Dendritic cell treated with granulocyte-macrophage colony-stimulating factor and Interleukin-4, amounts not matched to agents 40 ng/mL and 50 ng/mL, for 4 days (primary cell): ENCODE data around the gene RPS6KA2.

Experiments used
- H3K27ac Mint-ChIP-seq: one replicate; pipeline ENCODE4 v1.8.0; 2022; ENCODE audit warnings: mild to moderate bottlenecking, mixed read lengths
- H3K27me3 Mint-ChIP-seq: one replicate; pipeline ENCODE4 v1.8.0; 2022; ENCODE audit warnings: mild to moderate bottlenecking, mixed read lengths
- H3K36me3 Mint-ChIP-seq: one replicate; pipeline ENCODE4 v1.8.0; 2022; ENCODE audit warnings: low read depth, mixed read lengths
- H3K4me1 Mint-ChIP-seq: one replicate; pipeline ENCODE4 v1.8.0; 2022; ENCODE audit warnings: low read depth, mixed read lengths
- H3K4me3 Mint-ChIP-seq: one replicate; pipeline ENCODE4 v1.8.0; 2022; ENCODE audit warnings: mild to moderate bottlenecking, moderate library complexity, mixed read lengths
- H3K9me3 Mint-ChIP-seq: one replicate; pipeline ENCODE4 v1.8.0; 2022; ENCODE audit warnings: mixed read lengths
- intact Hi-C: fragments of 100-400 bp; cut with micrococcal nuclease; formaldehyde crosslinking; loops from one replicate; pipeline ENCODE4 v1.15.0; 2022

The RPS6KA2 gene

DNA sequence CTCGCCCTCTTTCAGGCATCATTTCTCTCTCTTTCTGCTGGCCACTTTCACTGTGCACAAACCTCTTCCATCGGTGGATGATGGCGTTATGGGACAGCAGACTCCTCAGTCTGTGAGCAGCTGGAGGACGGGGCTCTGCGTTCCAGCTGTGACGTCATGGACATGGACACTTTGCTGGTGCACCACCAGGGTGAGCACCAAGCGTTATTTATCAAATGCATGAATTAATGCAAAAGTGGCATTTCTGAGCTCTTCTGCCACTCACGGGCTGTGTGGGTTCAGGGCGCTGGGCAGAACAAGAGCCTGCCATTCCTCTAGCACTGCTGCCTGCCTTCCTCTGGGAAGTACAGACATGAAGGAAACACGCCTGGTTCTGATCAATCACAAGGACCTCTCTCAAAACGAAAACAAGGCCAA, 161.4 kb downstream of the RPS6KA2 start:
- Mint-ChIP-seq H3K36me3 (no peaks in the 10 kb centered on the region), H3K4me3 (no peak overlapping the region), H3K4me1 (peaks cover 18% of the 10 kb centered on the region), H3K27me3 (no peaks in the 10 kb centered on the region), H3K27ac (no peak overlapping the region), H3K9me3 (no peaks in the 10 kb centered on the region)
- intact Hi-C loops = no loop called here

DNA sequence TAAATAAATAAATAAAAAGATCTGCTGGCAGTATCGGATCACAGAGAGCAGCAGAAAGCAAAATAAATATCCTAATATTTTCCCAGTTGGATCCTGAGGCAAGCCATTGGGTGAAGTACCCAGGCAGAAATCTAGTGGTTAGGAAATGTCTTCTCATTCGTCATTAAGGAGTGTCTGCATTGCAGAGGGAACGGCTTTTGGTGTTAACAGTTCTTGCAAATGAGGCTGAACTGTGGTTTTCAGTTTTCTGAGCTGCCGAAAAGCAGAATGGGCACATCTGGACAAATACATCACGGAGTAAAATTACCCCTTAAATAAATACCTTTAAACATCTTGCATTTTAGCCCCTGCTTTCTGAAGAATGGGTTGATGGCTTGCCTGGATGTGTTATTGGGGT, 162.1 kb downstream of the RPS6KA2 start:
- intact Hi-C loops = no loop called here
- Mint-ChIP-seq H3K36me3 (no peaks in the 10 kb centered on the region), H3K9me3 (no peaks in the 10 kb centered on the region), H3K27ac (no peak overlapping the region), H3K4me1 (peaks cover 20% of the 10 kb centered on the region), H3K4me3 (no peak overlapping the region), H3K27me3 (no peaks in the 10 kb centered on the region)

DNA sequence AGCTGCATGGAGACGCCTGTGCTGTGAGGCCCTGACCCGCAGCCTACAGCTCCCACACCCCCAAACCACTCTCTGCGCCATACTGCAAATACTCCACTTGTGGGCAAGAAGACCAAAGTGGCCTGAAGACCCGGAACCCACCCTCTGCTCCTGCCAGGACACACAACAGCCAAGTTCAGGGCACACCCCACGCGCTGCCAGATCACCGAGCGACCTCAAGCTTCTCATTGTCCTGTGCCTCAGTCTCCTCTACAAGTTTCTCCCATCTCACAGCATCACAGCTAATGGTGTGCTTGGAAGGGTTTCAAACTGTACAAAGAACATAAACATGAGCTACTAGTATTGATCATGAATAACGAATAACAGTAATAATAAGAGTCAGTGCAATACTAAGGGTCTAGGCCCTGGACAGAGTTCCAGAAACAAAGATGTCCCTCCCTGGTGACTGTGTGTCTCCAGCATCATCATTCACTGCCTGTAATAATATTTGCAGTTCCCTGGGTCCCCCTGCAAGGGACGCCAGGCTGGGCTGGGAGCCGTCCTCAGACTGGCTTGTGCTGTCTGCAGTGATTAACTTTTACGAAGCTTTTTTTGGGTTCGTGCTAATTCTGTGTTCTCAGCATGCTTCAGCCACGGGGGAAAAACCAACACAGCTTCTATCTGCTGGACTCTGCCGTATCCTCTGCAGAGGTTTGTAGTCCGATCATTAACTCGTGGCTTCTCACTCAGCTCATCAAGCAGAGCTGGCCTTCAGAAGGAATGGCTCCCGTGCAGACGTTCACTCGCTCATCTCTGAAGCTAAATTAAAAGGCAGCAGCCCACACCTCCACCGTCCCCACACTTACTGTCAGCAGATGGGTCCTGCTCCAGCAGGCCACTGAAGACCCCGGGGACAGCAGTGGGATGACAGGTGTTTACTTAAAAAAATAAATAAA, 162.7 kb downstream of the RPS6KA2 start:
- Mint-ChIP-seq H3K4me3 (no peak overlapping the region), H3K27ac (no peak overlapping the region), H3K36me3 (no peaks in the 10 kb centered on the region), H3K4me1 (peaks cover 20% of the 10 kb centered on the region), H3K9me3 (no peaks in the 10 kb centered on the region), H3K27me3 (no peaks in the 10 kb centered on the region)
- intact Hi-C loops = no loop called here

DNA sequence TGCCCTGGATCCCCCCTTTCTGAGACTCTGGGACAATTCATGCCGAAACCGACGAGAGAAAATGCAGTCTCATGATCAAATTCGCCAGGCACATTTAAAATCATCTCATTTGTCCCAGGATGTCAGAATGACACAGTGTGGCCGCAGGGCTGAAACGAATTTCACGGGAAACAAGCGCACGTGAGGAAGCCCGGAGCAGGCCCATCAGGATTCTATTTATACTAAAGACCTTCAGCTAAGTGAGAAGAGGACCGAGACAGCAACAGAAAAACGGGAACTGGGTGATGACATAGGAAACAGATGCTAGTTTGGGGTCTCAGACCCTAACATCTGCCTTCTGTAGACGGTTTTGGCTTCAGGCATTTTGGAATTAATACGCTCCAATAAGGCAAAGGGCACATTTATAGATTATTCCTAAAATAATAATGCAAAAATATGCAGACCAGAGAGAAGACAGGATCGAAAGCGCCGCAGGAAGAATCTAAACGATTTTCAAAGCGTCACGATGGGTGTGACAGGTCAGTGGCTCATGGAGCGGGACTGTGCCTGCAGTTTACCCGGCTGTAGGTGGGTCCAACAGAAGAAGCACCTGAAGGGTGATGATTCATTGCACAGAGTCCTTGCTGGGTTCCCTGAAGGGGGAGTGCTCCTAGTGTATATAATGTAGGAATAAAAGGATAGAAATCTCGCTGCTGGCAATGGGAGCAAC, 163.5 kb downstream of the RPS6KA2 start:
- H3K4me1 Mint-ChIP-seq = peaks cover 20% of the 10 kb centered on the region
- no peaks in the 10 kb centered on the region for H3K36me3 Mint-ChIP-seq
- H3K4me3 Mint-ChIP-seq = no peak overlapping the region
- intact Hi-C loops = no loop called here
- peaks cover under 1% of the 10 kb centered on the region for H3K9me3 Mint-ChIP-seq
- no peaks in the 10 kb centered on the region for H3K27me3 Mint-ChIP-seq
- H3K27ac Mint-ChIP-seq = no peak overlapping the region

DNA sequence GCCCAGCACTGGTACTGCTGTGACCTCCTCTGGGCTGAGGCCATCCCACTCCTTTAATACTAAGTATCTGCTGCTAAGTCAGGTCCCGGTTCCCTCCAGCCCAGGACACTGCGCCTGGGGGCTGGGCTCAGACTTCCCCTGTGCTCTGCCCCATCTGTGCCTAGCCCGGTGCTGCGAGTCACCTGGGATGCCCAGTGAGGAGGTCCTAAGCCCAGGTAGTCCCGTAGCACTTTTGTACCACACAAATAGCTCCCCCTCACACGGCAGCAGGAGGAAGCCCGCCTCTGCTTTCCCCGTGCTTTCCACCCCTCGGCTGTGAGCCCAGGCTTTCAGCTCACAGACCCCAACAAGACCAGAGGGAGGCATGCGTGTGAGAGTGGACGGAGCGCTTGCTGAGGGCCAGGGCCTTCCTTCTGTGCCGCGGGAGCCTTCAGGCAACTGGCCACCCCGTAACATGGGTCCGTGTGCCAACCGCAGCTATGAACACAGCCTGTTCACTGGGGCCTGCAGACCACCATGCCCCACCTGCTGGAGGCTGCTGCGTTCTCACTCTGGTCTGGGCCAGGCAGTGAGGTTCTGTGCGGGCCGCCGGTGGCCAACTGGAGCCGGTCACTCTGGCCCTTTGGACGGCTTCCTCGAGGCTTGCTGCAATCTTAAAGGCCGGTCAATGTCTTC, 164.5 kb downstream of the RPS6KA2 start:
- H3K36me3 Mint-ChIP-seq = no peaks in the 10 kb centered on the region
- intact Hi-C loops = no loop called here
- H3K27me3 Mint-ChIP-seq = no peaks in the 10 kb centered on the region
- H3K4me1 Mint-ChIP-seq = peaks cover 20% of the 10 kb centered on the region
- peaks cover 10% of the 10 kb centered on the region for H3K9me3 Mint-ChIP-seq
- no peak overlapping the region for H3K4me3 Mint-ChIP-seq
- no peak overlapping the region for H3K27ac Mint-ChIP-seq

DNA sequence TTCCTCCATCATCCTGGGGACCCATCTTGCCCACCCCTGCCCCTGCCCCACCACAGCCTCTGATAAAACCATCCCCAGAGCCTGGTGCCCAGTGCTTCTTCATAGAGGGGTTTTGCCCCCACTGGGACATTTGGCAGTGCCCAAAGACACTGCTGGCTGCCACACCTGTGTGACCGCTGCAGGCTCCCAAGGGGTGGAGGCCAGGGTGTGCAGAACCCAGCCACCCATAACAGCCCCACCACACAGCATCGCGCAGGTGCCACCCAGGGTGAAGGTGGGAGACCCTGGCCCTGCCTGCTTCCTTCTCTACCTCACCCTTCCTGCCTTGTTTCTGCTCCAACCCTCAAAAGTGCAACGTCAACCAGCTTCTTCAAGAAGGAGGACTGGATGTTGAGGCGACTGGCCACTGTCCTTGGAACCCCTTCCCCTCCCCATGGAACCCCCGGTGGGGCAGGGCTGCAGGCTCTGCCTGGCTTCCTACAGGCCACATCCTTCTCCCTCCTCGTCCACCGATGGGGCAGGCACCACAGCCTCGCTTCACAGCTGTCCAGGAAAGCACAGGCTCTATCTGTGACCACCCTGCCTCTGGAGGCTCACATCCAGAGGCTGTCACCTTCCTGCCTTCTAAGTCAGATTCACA, 165.1 kb downstream of the RPS6KA2 start:
- peaks cover 10% of the 10 kb centered on the region for H3K9me3 Mint-ChIP-seq
- intact Hi-C loops = no loop called here
- H3K27ac Mint-ChIP-seq = no peak overlapping the region
- H3K4me3 Mint-ChIP-seq = no peak overlapping the region
- H3K27me3 Mint-ChIP-seq = no peaks in the 10 kb centered on the region
- no peaks in the 10 kb centered on the region for H3K36me3 Mint-ChIP-seq
- peaks cover 20% of the 10 kb centered on the region for H3K4me1 Mint-ChIP-seq

DNA sequence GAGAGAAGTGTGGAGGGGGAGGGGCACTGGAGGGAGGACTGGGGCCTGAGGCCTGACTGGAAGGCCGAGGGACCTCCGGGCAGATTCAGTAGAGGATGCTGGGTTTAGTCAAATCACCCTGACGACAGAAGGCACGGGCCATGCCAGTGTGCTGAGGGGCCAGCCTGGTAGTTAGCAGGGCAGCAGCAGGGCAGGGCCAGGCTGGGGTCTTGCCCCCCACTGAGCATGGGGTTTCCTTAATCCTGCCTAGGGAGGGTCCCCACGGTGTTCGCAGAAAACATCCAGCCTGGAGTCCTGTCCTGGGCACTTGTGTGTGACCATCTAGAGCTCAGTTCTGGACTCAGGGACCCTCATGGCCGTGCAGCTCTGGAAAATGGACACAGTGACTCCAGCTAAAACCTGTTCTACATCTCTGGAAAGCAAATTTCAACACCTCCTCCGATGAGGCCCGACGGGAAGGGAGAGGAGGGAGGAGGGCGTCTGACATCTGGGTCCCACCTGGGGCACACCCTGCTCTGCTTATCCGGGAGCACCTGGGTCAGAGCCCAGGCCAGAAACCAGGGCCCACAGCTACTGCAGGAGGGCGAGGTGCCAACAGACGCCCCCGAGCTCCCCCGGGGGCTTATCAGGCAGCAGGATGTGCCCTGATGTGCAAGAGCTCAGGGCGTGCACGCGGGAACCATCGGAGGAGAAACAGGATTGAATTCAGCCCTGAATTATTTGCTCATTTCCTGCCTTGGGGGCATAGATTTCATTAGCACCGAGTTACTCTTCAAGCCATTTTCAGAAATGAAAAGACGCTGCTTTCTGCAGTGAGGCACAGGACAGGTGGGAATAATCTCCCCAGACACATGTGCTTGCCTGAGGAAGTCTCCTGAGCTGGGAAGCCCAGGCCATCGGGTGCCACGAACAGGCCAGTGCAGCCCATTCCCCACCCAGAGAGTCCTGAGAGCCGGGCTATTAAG, 166.3 kb downstream of the RPS6KA2 start:
- Mint-ChIP-seq H3K36me3 (no peaks in the 10 kb centered on the region), H3K4me3 (no peak overlapping the region), H3K27me3 (no peaks in the 10 kb centered on the region), H3K4me1 (peaks cover 20% of the 10 kb centered on the region), H3K27ac (no peak overlapping the region), H3K9me3 (peaks cover 10% of the 10 kb centered on the region)
- intact Hi-C loops = no loop called here

DNA sequence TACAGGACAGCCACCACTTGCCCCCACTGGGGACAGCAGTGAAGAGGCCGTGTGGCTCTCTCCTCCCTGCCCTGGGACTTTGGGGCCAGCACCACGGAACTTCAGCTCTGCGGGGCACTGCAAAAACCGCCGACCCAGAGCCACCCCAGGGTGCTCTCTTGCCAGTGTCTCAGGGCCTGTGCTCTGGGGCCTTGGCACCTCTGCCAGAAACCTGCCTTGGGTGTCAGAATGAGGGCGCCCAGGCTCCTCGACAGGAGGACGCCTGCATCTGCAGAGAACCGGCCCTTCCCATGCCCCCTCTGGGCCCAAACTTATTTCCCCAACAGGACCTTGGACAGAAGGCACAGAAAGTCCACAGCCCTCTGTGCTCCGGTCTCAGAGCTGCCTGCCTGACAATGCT, 167.1 kb downstream of the RPS6KA2 start:
- H3K4me3 Mint-ChIP-seq = no peak overlapping the region
- no peak overlapping the region for H3K27ac Mint-ChIP-seq
- no peaks in the 10 kb centered on the region for H3K36me3 Mint-ChIP-seq
- no peaks in the 10 kb centered on the region for H3K27me3 Mint-ChIP-seq
- H3K9me3 Mint-ChIP-seq = peaks cover 10% of the 10 kb centered on the region
- intact Hi-C loops = no loop called here
- peaks cover 20% of the 10 kb centered on the region for H3K4me1 Mint-ChIP-seq

DNA sequence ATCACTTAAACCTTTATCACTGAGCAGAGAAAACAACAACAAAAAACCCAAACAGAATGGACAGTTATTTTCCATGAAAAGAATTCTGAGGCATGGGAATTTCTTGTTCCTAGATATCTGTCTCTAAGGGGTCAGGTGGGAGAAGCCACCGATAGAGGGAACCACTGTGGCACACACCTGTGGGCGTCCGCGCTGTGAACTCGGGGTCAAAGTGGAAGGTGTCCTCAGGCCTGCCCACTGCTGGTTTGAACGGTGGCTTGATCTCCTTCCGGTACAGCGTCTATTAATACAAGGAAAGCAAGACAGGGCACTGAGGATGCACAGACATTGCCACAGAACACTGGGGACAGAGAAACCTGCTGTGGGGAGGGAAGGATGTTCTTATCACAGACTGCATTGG, 167.8 kb downstream of the RPS6KA2 start:
- H3K36me3 Mint-ChIP-seq = no peaks in the 10 kb centered on the region
- no peak overlapping the region for H3K4me3 Mint-ChIP-seq
- peaks cover 10% of the 10 kb centered on the region for H3K9me3 Mint-ChIP-seq
- H3K4me1 Mint-ChIP-seq = peaks cover 20% of the 10 kb centered on the region
- no peaks in the 10 kb centered on the region for H3K27me3 Mint-ChIP-seq
- intact Hi-C loops = no loop called here
- no peak overlapping the region for H3K27ac Mint-ChIP-seq

DNA sequence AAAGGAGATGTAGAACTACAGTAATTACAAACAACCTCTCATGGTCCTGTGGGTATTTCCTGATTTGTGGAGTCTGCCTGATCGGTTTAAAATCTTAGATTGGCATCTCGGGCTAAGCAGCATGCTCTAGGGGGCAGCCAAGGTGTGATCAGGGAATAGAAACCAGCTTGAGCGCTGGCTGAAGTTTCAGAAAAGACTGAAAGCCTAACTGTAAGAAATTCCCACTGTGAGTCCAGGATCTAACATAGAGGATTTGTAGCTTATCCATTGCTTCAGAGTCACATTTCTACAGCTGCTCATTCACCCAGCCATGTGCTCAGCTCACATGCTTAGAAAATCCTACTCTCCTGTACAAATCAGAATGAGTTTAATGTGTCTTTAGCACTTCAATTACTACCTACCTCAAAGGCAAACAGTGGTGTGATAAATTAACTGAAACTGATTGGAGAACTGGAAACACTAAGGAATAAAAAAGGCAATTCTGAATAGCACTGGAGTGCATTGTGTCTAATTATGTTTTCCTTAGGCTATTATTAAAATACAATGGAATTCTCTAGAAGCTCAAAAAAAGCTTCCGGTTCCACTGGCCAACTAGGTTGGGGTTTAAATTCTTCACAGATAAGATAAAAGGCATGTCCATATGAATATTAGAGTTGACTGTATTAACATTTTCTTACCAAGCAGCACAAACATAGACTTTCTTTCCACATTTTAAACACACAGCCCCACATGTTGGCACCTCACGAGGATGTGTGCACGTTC, 170.5 kb downstream of the RPS6KA2 start:
- intact Hi-C loops = no loop called here
- Mint-ChIP-seq H3K9me3 (peaks cover 10% of the 10 kb centered on the region), H3K36me3 (no peaks in the 10 kb centered on the region), H3K4me3 (no peak overlapping the region), H3K4me1 (peaks cover 8% of the 10 kb centered on the region), H3K27me3 (no peaks in the 10 kb centered on the region), H3K27ac (no peak overlapping the region)

DNA sequence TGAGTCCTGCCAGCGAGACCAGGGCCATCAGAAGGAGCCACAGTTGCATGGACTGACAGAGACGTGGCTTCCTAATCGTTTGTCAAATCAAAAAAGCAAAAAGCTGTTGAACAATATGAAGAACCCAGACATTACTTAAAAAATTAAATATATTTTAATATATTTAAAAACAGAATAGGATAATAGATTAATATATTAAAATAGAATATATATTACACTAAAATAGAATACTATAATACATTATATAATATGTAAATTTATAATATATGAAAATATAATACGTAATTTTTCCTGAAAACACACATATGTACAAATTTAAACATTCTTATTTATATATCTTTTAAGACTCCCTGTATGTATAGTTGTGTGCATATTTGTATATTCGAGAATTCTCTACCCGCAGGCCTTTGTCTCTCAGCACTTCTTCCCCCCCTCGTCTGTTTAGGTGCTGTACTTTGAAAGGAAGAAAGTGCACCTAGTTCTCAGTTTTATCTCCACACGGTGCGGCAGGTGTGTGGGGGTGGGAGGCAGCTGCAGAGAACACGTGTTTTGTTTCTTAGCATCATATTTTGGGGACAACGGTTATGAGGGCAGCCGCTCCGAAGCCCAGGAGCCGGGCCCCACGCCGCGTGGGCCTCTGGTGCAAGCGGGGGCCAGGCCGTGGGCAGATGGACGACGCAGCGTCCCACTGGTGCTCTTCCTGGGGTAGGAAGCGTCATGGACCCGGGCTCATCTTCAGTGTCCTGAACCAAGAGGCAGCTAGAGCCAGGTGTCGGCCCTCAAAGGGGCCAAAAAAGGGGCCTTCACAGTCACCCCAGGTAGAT, 172.1 kb downstream of the RPS6KA2 start:
- no peak overlapping the region for H3K27ac Mint-ChIP-seq
- H3K9me3 Mint-ChIP-seq = peaks cover 10% of the 10 kb centered on the region
- no peaks in the 10 kb centered on the region for H3K27me3 Mint-ChIP-seq
- H3K4me1 Mint-ChIP-seq = no peaks in the 10 kb centered on the region
- H3K36me3 Mint-ChIP-seq = no peaks in the 10 kb centered on the region
- intact Hi-C loops = no loop called here
- no peak overlapping the region for H3K4me3 Mint-ChIP-seq

DNA sequence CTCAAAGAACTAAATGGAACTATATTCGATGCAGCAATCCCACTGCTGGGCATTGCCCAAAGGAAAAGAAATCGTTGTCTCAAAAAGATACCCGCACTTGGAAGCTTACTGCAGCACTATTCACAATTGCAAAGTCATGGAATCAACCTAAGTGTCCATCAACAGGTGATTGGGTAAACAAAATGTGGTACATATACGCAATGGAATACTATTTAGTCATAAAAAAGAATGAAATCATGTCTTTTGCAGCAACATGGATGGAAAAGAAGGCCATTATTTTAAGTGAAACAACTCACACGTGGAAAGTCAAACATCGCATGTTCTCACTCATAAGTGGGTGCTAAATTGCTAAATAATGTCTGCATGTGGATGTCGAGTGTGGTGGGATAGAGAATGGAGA, 173.4 kb downstream of the RPS6KA2 start:
- Mint-ChIP-seq H3K4me1 (no peaks in the 10 kb centered on the region), H3K4me3 (no peak overlapping the region), H3K27ac (no peak overlapping the region), H3K36me3 (no peaks in the 10 kb centered on the region), H3K9me3 (peaks cover 10% of the 10 kb centered on the region), H3K27me3 (no peaks in the 10 kb centered on the region)
- intact Hi-C loops = no loop called here
